ENCODE results near the gene ISY1.

DNA sequence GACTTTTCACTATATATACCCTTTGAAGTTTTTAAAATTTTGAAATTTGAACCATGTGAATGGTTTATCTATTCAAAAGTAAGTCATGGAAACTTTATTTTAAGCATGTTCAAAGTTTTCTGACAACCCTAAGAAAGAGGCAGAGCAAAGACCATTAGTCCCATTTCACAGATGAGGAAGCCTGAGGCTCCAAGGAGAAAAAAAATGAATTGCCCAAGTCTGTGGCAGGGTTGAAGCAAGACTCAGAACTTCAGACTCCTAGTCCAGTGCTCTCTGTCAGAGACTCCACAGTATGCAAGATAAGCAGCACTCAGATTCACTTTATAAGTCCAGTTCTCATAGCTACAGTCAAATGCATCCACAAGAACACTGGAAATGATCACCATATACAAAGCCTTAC lies 43.7 kb downstream of the ISY1 start:
- TF ChIP-seq, protein P1, sequence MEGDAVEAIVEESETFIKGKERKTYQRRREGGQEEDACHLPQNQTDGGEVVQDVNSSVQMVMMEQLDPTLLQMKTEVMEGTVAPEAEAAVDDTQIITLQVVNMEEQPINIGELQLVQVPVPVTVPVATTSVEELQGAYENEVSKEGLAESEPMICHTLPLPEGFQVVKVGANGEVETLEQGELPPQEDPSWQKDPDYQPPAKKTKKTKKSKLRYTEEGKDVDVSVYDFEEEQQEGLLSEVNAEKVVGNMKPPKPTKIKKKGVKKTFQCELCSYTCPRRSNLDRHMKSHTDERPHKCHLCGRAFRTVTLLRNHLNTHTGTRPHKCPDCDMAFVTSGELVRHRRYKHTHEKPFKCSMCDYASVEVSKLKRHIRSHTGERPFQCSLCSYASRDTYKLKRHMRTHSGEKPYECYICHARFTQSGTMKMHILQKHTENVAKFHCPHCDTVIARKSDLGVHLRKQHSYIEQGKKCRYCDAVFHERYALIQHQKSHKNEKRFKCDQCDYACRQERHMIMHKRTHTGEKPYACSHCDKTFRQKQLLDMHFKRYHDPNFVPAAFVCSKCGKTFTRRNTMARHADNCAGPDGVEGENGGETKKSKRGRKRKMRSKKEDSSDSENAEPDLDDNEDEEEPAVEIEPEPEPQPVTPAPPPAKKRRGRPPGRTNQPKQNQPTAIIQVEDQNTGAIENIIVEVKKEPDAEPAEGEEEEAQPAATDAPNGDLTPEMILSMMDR (IDR thresholded peaks at IDR 0.05): no peak
- no peak for TF ChIP-seq POLR2A (IDR thresholded peaks at IDR 0.05)
